ENCODE data around the gene ELMO1.

Gene ELMO1

GRCh38 chr7:37218956-37219355 is 229.7 kb downstream of the ELMO1 start:
- H3K4me3 ChIP-seq (ENCODE audit: low read length) = no peak overlapping the region
- no peak for DNase-seq (ENCODE audit: low read depth, low spot score)

GRCh38 chr7:37216923-37217322 is 231.7 kb downstream of the ELMO1 start:
- no peak for DNase-seq (ENCODE audit: low read depth, low spot score)

GRCh38 chr7:37216156-37216852 is 232.4 kb downstream of the ELMO1 start:
- no peak overlapping the region for H3K4me3 ChIP-seq (ENCODE audit: low read length)
- DNase-seq (ENCODE audit: low read depth, low spot score) = no peak

More at GRCh38 chr7:37216923-37217322, 231.7 kb downstream of the ELMO1 start:
- no peak overlapping the region for H3K4me3 ChIP-seq (ENCODE audit: low read length)

GRCh38 chr7:37215290-37215923 is 233.3 kb downstream of the ELMO1 start:
- H3K4me3 ChIP-seq (ENCODE audit: low read length) = no peak overlapping the region
- DNase-seq (ENCODE audit: low read depth, low spot score) = no peak

GRCh38 chr7:37212556-37212955 is 236.1 kb downstream of the ELMO1 start:
- no peak overlapping the region for H3K4me3 ChIP-seq (ENCODE audit: low read length)
- DNase-seq (ENCODE audit: low read depth, low spot score) = no peak

- H3K4me3 ChIP-seq (ENCODE audit: low read length) = no peak overlapping the region
- DNase-seq (ENCODE audit: low read depth, low spot score) = no peak
Observed at GRCh38 chr7:37212051-37212450, 236.6 kb downstream of the ELMO1 start.

- DNase-seq (ENCODE audit: low read depth, low spot score) = no peak
- no peak overlapping the region for H3K4me3 ChIP-seq (ENCODE audit: low read length)
Observed at GRCh38 chr7:37211097-37211880, 237.4 kb downstream of the ELMO1 start.

- DNase-seq (ENCODE audit: low read depth, low spot score) = no peak
- no peak overlapping the region for H3K4me3 ChIP-seq (ENCODE audit: low read length)
Observed at GRCh38 chr7:37209195-37209594, 239.5 kb downstream of the ELMO1 start.

GRCh38 chr7:37208528-37208927 is 240.1 kb downstream of the ELMO1 start:
- no peak overlapping the region for H3K4me3 ChIP-seq (ENCODE audit: low read length)
- DNase-seq (ENCODE audit: low read depth, low spot score) = peak; percentile 23

GRCh38 chr7:37206192-37206591 is 242.5 kb downstream of the ELMO1 start:
- DNase-seq (ENCODE audit: low read depth, low spot score) = no peak
- no peak overlapping the region for H3K4me3 ChIP-seq (ENCODE audit: low read length)

- DNase-seq (ENCODE audit: low read depth, low spot score) = no peak
- no peak overlapping the region for H3K4me3 ChIP-seq (ENCODE audit: low read length)
Observed at GRCh38 chr7:37205451-37205850, 243.2 kb downstream of the ELMO1 start.

- DNase-seq (ENCODE audit: low read depth, low spot score) = no peak
- no peak overlapping the region for H3K4me3 ChIP-seq (ENCODE audit: low read length)
Observed at GRCh38 chr7:37201876-37202198, 246.8 kb downstream of the ELMO1 start.

- H3K4me3 ChIP-seq (ENCODE audit: low read length) = no peak overlapping the region
- no peak for DNase-seq (ENCODE audit: low read depth, low spot score)
Observed at GRCh38 chr7:37201003-37201875, 247.4 kb downstream of the ELMO1 start.

- H3K4me3 ChIP-seq (ENCODE audit: low read length) = no peak overlapping the region
- DNase-seq (ENCODE audit: low read depth, low spot score) = peak; percentile 59
Observed at GRCh38 chr7:37198906-37199485, 249.7 kb downstream of the ELMO1 start.

GRCh38 chr7:37198041-37198905 is 250.4 kb downstream of the ELMO1 start:
- no peak overlapping the region for H3K4me3 ChIP-seq (ENCODE audit: low read length)
- no peak for DNase-seq (ENCODE audit: low read depth, low spot score)

GRCh38 chr7:37197108-37197507 is 251.6 kb downstream of the ELMO1 start:
- no peak overlapping the region for H3K4me3 ChIP-seq (ENCODE audit: low read length)
- no peak for DNase-seq (ENCODE audit: low read depth, low spot score)

- H3K4me3 ChIP-seq (ENCODE audit: low read length) = no peak overlapping the region
- no peak for DNase-seq (ENCODE audit: low read depth, low spot score)
Observed at GRCh38 chr7:37196676-37197075, 252.0 kb downstream of the ELMO1 start.

GRCh38 chr7:37195388-37195787 is 253.3 kb downstream of the ELMO1 start:
- H3K4me3 ChIP-seq (ENCODE audit: low read length) = no peak overlapping the region
- DNase-seq (ENCODE audit: low read depth, low spot score) = no peak

Measured in Jurkat, Clone E6-1 (cell line).